Ovary (tissue), 9 donors: Measurements from ENCODE around the gene IL1RAP. TPM values are rescaled to one million over a fixed set of nuclear protein-coding genes. Genes with fewer than 3 reads are reported as not detected.

Experiments
- DNase-seq, 5 donors: peaks; one replicate each; pipeline ENCODE4 v3.0.0-alpha.2; 2019 to 2020
- H3K27ac ChIP-seq, 2 donors: fragments of 200-600 bp; one replicate each; pipeline versions ENCODE4 v1.5.1 to v1.8.0; 2019 to 2022
- H3K27me3 ChIP-seq: fragments of 200-600 bp; one replicate; pipeline ENCODE4 v1.8.0; 2022
- H3K36me3 ChIP-seq: fragments of 200-600 bp; sonication (generic); one replicate; pipeline ENCODE4 v1.5.1; 2019
- H3K4me1 ChIP-seq: one replicate; pipeline ENCODE4 v1.8.1; 2013; ENCODE audit warnings: mild to moderate bottlenecking, moderate library complexity; ENCODE audit not compliant: insufficient read depth
- H3K4me3 ChIP-seq: fragments of 200-600 bp; sonication (generic); one replicate; pipeline ENCODE4 v1.5.1; 2017
- H3K9me3 ChIP-seq, 2 donors: fragments of 200-600 bp in 1 of 2; sonication (generic) in 1 of 2; one replicate each; pipeline versions ENCODE4 v1.5.1 to v1.8.1; 2013 to 2019; ENCODE audit warnings: mild to moderate bottlenecking in 1 of 2, moderate library complexity in 1 of 2
- EP300 ChIP-seq: sonication (generic); formaldehyde crosslinking; IDR thresholded peaks from one replicate; pipeline ENCODE4 v1.6.1; 2017; ENCODE audit warnings: antibody characterized with exemption
- POLR2A ChIP-seq: fragments of 450-650 bp; IDR thresholded peaks from one replicate; pipeline ENCODE4 v1.6.1; 2017; ENCODE audit warnings: antibody characterized with exemption, mild to moderate bottlenecking, moderate library complexity
- WGBS, 3 donors: extraction: QIAGEN DNeasy Blood & Tissue Kit in 1 of 3; methylation state at CpG; one replicate each; pipeline versions ENCODE4 v1.1.5 to v1.1.7; 2013 to 2017; 5-methylcytosine and 5-hydroxymethylcytosine counted together
- intact Hi-C, 4 donors: fragments of 100-400 bp; cut with DNase I; formaldehyde crosslinking; loops; one replicate each; pipeline versions ENCODE4 v1.11.0 to v1.15.1; 2022 to 2023
- polyA plus RNA-seq, 2 donors: library from polyadenylated mRNA; stranded (reverse); fragments of 200-250 nt in 1 of 2; fragments of 350-450 nt in 1 of 2; fragmentation: Illumina TruSeq in 1 of 2; extraction: RNeasy Lipid Tissue Mini Kit (QIAGEN cat#74804) in 1 of 2; gene quantifications; one replicate each; pipeline ENCODE4 v1.2.3, GENCODE V29; 2013 to 2014
- total RNA-seq, 7 donors: library from RNA; depleted of rRNA in 2 of 7; stranded (reverse); fragments of >200 nt in 2 of 7; fragmentation: NEBNext Ultra II Directional in 3 of 7; extraction: Animal tissue kit (Norgen Biotek cat#: 25700) in 3 of 7; gene quantifications; one replicate each; pipeline versions ENCODE4 v1.1.0 to v1.2.4, GENCODE V29; 2016 to 2023
- TF ChIP-seq, protein P1 (sequence below), 3 donors: fragments of 450-650 bp in 2 of 3; fragments of 200-600 bp in 1 of 3; IDR thresholded peaks; one replicate each; pipeline versions ENCODE4 v1.5.1 to v1.8.0; 2016 to 2022; ENCODE audit warnings: antibody characterized with exemption in 3 of 3, mild to moderate bottlenecking in 1 of 3
- donor health status: DM: no; HTN: no; CAD: no; lungs with moderate emphysema.
- donor health status: DM: no; HTN: no; CAD: no.
- donor health status: Bipolar disorder and iron deficiency.
- donor health status: DM: yes; HTN: yes; CAD: no.
- donor health status: DM: no; HTN: no; CAD: no.
- donor health status: DM: yes; HTN: yes; CAD: no.

IL1RAP gene
- total and polyA plus RNA-seq, 9 donors: 3.2 to 20.3 (median 7.8) TPM

DNA sequence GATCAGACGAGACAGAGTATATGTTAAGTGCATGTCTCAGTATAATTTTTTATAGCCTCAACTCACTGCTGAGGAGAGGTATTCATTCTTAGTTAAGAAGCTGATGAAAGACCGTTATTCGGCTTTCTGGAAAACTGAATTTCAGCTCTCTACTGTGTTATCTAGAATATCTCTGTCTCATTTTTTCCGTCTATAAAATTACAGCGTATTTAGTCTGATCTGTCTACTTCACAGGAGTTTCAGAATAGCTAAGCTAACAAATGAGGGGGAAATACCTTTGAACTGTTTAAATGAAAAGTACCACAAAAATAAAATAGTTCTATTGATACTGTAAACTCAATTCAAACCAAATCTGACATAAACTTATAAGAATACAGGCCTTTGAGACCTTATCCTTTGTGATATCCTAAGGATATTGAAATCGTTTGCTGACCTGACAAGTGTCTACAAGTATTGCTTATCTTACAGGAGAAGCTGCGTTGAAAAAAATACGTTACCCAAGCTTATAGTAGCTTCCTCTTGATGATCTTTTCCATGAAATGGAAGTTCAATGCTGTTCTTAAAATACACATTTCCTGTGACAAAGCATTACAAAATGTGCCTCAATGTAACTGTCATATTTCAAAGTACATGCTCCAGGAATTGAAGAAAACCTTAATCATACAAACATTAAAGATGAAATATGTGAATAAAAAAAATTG is 104.6 kb downstream of the IL1RAP start:
- H3K4me3 ChIP-seq: no peak overlapping the region
- TF ChIP-seq EP300 (no peak), POLR2A (no peak)
- TF ChIP-seq, protein P1, sequence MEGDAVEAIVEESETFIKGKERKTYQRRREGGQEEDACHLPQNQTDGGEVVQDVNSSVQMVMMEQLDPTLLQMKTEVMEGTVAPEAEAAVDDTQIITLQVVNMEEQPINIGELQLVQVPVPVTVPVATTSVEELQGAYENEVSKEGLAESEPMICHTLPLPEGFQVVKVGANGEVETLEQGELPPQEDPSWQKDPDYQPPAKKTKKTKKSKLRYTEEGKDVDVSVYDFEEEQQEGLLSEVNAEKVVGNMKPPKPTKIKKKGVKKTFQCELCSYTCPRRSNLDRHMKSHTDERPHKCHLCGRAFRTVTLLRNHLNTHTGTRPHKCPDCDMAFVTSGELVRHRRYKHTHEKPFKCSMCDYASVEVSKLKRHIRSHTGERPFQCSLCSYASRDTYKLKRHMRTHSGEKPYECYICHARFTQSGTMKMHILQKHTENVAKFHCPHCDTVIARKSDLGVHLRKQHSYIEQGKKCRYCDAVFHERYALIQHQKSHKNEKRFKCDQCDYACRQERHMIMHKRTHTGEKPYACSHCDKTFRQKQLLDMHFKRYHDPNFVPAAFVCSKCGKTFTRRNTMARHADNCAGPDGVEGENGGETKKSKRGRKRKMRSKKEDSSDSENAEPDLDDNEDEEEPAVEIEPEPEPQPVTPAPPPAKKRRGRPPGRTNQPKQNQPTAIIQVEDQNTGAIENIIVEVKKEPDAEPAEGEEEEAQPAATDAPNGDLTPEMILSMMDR (IDR thresholded peaks at IDR 0.05): no peak

DNA sequence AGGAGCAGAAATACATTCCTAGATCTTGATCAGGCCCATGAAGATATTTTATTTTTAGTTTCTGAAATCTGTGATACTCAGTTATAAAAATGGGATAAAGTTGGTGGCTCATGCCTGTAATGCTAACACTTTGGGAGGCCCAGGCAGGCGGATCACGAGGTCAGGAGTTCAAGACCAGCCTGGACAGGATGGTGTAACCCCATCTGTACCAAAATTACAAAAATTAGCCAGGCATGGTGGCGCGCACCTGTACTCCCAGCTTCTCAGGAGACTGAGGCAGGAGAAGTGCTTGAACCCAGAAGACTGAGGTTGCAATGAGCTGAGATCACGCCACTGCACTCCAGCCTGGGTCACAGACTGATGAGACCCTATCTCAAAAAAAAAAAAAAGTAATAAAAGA is 105.5 kb downstream of the IL1RAP start:
- Histone ChIP-seq H3K27me3 (no peaks in the 10 kb centered on the region), H3K4me1 (no peaks in the 10 kb centered on the region), H3K36me3 (no peaks in the 10 kb centered on the region), H3K9me3 (no peaks in the 10 kb centered on the region), H3K27ac (no peak overlapping the region), H3K4me3 (no peak overlapping the region)
- no peak for DNase-seq
- WGBS, 3 donors: 75 to 96% (median 84%) methylated on average over 5 of the region's 5 CpGs
- TF ChIP-seq POLR2A: no peak
- TF ChIP-seq EP300: no peak
- TF ChIP-seq, protein P1 (IDR thresholded peaks at IDR 0.05): no peak
- intact Hi-C loops: no loop called here

More for the DNA sequence above, 104.6 kb downstream of the IL1RAP start:
- Histone ChIP-seq H3K4me1 (no peaks in the 10 kb centered on the region), H3K36me3 (no peaks in the 10 kb centered on the region), H3K9me3 (no peaks in the 10 kb centered on the region), H3K27ac (no peak overlapping the region), H3K27me3 (no peaks in the 10 kb centered on the region)
- intact Hi-C loops: no loop called here
- 89 to 91% (median 91%) methylated on average over 8 of the region's 8 CpGs for WGBS, 3 donors
- DNase-seq: no peak

DNA sequence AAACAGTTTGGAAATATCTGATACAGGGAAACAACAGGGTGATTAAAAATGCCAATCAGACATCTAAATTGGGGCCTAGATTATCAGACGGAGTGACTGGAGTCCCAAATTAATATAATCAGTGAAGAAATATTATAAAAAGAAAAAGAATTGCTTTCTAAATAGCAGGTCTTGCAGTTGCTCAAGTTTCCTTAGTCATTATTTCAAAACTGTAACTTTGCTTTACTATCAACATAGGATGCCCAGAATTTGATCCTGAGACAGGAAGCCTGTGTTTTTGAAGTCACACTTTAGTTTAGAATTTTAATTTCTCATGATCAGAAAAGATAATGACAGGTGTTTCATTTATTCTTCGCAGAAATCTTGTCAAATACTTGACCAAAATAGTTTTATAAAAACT is 105.9 kb downstream of the IL1RAP start:
- H3K9me3 ChIP-seq: no peaks in the 10 kb centered on the region
- no peak overlapping the region for H3K4me3 ChIP-seq
- TF ChIP-seq, protein P1 (IDR thresholded peaks at IDR 0.05): no peak
- no peak for TF ChIP-seq POLR2A
- no peak for TF ChIP-seq EP300
- H3K4me1 ChIP-seq: no peaks in the 10 kb centered on the region
- H3K27me3 ChIP-seq: no peaks in the 10 kb centered on the region
- no peak for DNase-seq
- intact Hi-C loops: no loop called here
- no peak overlapping the region for H3K27ac ChIP-seq
- H3K36me3 ChIP-seq: no peaks in the 10 kb centered on the region
- 86 to 91% (median 87%) methylated on average over 2 of the region's 2 CpGs for WGBS, 3 donors

DNA sequence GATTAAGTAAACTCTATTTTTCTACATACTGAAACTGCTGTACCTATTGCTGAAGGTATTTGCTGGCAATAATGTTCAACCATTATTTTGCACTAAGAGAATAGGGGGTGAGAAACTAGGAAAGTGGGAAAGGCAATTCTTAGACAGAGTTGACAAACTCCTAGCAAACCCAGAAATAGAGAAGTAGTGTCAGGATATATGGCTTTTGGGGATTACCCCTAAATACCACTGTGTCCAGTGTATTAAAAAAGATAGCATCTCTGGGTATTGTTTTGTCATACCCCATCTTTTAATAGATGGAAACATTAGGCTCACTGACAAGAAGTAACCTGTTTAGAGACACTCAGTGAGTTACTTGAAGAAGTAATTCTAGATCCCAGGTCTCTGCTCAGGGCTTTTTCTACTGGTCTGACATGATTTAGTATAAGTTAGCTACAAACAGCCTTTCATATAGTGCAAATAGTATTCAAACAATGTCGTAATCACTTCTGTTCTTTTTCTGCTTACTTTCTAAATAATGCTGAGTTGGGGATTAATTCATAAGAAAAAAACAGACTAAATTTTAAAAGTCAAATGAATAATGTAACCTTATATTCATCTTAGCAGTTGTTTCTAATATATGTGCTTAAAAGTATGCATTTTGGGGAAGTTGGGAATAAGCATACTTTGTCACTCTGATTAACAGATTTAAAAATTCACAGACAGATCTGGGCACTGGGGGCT is 107.2 kb downstream of the IL1RAP start:
- Histone ChIP-seq H3K27ac (no peak overlapping the region), H3K27me3 (no peaks in the 10 kb centered on the region), H3K36me3 (no peaks in the 10 kb centered on the region), H3K9me3 (no peaks in the 10 kb centered on the region), H3K4me1 (no peaks in the 10 kb centered on the region), H3K4me3 (no peak overlapping the region)
- intact Hi-C loops: no loop called here
- no peak for TF ChIP-seq POLR2A
- TF ChIP-seq, protein P1 (IDR thresholded peaks at IDR 0.05): no peak
- TF ChIP-seq EP300: no peak
- no peak for DNase-seq
- WGBS, 3 donors: 75 to 89% (median 80%) methylated on average over 1 of the region's 1 CpG
